ENCODE data around the gene TSEN2. TPM values are rescaled to one million over a fixed set of nuclear protein-coding genes. Genes with fewer than 3 reads are reported as not detected.

TSEN2 gene
- total RNA-seq, 1 experiment from 2014 or later, result 26.8 TPM

- H3F3A ChIP-seq (ENCODE audit: insufficient read depth, low read depth), result peaks cover 52% of the 10 kb centered on the region
- peak overlapping the region; percentile 39; the same call in 1 of the 2 replicates for H3K27ac ChIP-seq
- intact Hi-C loops (cut with micrococcal nuclease; ENCODE audit: unreplicated experiment), result no loop called here
- no peak for DNase-seq
- no peaks in the 10 kb centered on the region for H3K9me2 ChIP-seq (ENCODE audit: insufficient read depth)
- H3K4me2 ChIP-seq, result no peak overlapping the region
- ChIA-PET POLR2A (ENCODE audit: unreplicated experiment) (no interaction called here), CTCF (no interaction called here)
- peaks cover 9% of the 10 kb centered on the region; the same call in 1 of the 2 replicates for H3K36me3 ChIP-seq (ENCODE audit: low read depth)
- peaks cover 72% of the 10 kb centered on the region for H3K4me1 ChIP-seq (replicated peaks; ENCODE audit: insufficient read depth)
- H3K9me3 ChIP-seq (ENCODE audit: insufficient read depth, low read depth), result no peaks in the 10 kb centered on the region; the same call in 1 of the 2 replicates
- no peaks in the 10 kb centered on the region for H3K79me2 ChIP-seq (ENCODE audit: low read depth)
- H3K27me3 ChIP-seq (ENCODE audit: insufficient read depth, low read depth), result no peaks in the 10 kb centered on the region
- no peak overlapping the region for H2AFZ ChIP-seq
- TF ChIP-seq CTCF (conservative IDR thresholded peaks at IDR 0.05) (no peak), EZH2 (IDR thresholded peaks at IDR 0.05; ENCODE audit: low read depth) (no peak)
- no peaks in the 10 kb centered on the region for H4K20me1 ChIP-seq (ENCODE audit: insufficient read depth)
- no TSS peak for BruUV-seq (replicated peaks)
- no peak overlapping the region for H3K4me3 ChIP-seq
Measured at GRCh38 chr3:12449889-12450682, 34.2 kb upstream of the TSEN2 start.

- peaks cover 12% of the 10 kb centered on the region; the same call in 1 of the 2 replicates for H3K36me3 ChIP-seq (ENCODE audit: low read depth)
- peaks cover 40% of the 10 kb centered on the region for H3F3A ChIP-seq (ENCODE audit: insufficient read depth, low read depth)
- BruUV-seq (replicated peaks), result no TSS peak
- H3K4me1 ChIP-seq (replicated peaks; ENCODE audit: insufficient read depth), result peaks cover 66% of the 10 kb centered on the region
- H3K4me2 ChIP-seq, result no peak overlapping the region
- H3K79me2 ChIP-seq (ENCODE audit: low read depth), result no peaks in the 10 kb centered on the region
- no peaks in the 10 kb centered on the region for H3K9me2 ChIP-seq (ENCODE audit: insufficient read depth)
- no peak overlapping the region for H3K27ac ChIP-seq
- POLR2A ChIA-PET (ENCODE audit: unreplicated experiment), result no interaction called here
- intact Hi-C loops (cut with micrococcal nuclease; ENCODE audit: unreplicated experiment), result no loop called here
- H3K27me3 ChIP-seq (ENCODE audit: insufficient read depth, low read depth), result no peaks in the 10 kb centered on the region
- H3K9me3 ChIP-seq (ENCODE audit: insufficient read depth, low read depth), result no peaks in the 10 kb centered on the region; the same call in 1 of the 2 replicates
- no peak overlapping the region for H2AFZ ChIP-seq
- no peaks in the 10 kb centered on the region for H4K20me1 ChIP-seq (ENCODE audit: insufficient read depth)
- no peak overlapping the region for H3K4me3 ChIP-seq
- no peak for DNase-seq
- TF ChIP-seq CTCF (conservative IDR thresholded peaks at IDR 0.05) (no peak), EZH2 (IDR thresholded peaks at IDR 0.05; ENCODE audit: low read depth) (no peak)
- CTCF ChIA-PET, result no interaction called here
Measured at GRCh38 chr3:12451481-12451880, 32.8 kb upstream of the TSEN2 start.

GRCh38 chr3:12451960-12452359 is 32.3 kb upstream of the TSEN2 start:
- H3K4me3 ChIP-seq, result no peak overlapping the region
- BruUV-seq (replicated peaks), result no TSS peak
- peaks cover 35% of the 10 kb centered on the region for H3F3A ChIP-seq (ENCODE audit: insufficient read depth, low read depth)
- ChIA-PET CTCF (no interaction called here), POLR2A (ENCODE audit: unreplicated experiment) (no interaction called here)
- DNase-seq, result no peak
- H3K9me3 ChIP-seq (ENCODE audit: insufficient read depth, low read depth), result no peaks in the 10 kb centered on the region; the same call in 1 of the 2 replicates
- no peaks in the 10 kb centered on the region for H3K27me3 ChIP-seq (ENCODE audit: insufficient read depth, low read depth)
- no peak overlapping the region for H2AFZ ChIP-seq
- no peak for TF ChIP-seq EZH2 (IDR thresholded peaks at IDR 0.05; ENCODE audit: low read depth)
- TF ChIP-seq CTCF (conservative IDR thresholded peaks at IDR 0.05), result no peak
- peaks cover 61% of the 10 kb centered on the region for H3K4me1 ChIP-seq (replicated peaks; ENCODE audit: insufficient read depth)
- no peaks in the 10 kb centered on the region for H4K20me1 ChIP-seq (ENCODE audit: insufficient read depth)
- H3K36me3 ChIP-seq (ENCODE audit: low read depth), result peaks cover 12% of the 10 kb centered on the region; the same call in 1 of the 2 replicates
- H3K9me2 ChIP-seq (ENCODE audit: insufficient read depth), result no peaks in the 10 kb centered on the region
- intact Hi-C loops (cut with micrococcal nuclease; ENCODE audit: unreplicated experiment), result no loop called here
- H3K79me2 ChIP-seq (ENCODE audit: low read depth), result no peaks in the 10 kb centered on the region
- H3K4me2 ChIP-seq, result no peak overlapping the region
- H3K27ac ChIP-seq, result no peak overlapping the region
